Activated naive CD4-positive, alpha-beta T cell treated with anti-CD3 and anti-CD28 coated beads, Interleukin-2, amount 50 U/mL, for 24 hours (primary cell): ENCODE data around the gene AFF2.

ENCODE experiments used
- H3K27ac Mint-ChIP-seq: one replicate; pipeline ENCODE4 v1.8.0; 2021; ENCODE audit warnings: mild to moderate bottlenecking, mixed read lengths
- H3K27me3 Mint-ChIP-seq: one replicate; pipeline ENCODE4 v1.8.0; 2021; ENCODE audit warnings: mixed read lengths
- H3K36me3 Mint-ChIP-seq: one replicate; pipeline ENCODE4 v1.8.0; 2021; ENCODE audit warnings: mixed read lengths
- H3K4me1 Mint-ChIP-seq: one replicate; pipeline ENCODE4 v1.8.0; 2021; ENCODE audit warnings: mixed read lengths
- H3K4me3 Mint-ChIP-seq: one replicate; pipeline ENCODE4 v1.8.0; 2021; ENCODE audit warnings: mild to moderate bottlenecking, mixed read lengths
- H3K9me3 Mint-ChIP-seq: one replicate; pipeline ENCODE4 v1.8.0; 2021; ENCODE audit warnings: mixed read lengths

AFF2 gene

GRCh38 chrX:148500423-148501385 is at the start of gene AFF2:
Gene AFF2, plus strand, starts transcription at chrX:148500617. Its CDS starts 481 bp downstream, at chrX:148501098.
- Mint-ChIP-seq H3K27me3 (no peaks in the 10 kb centered on the region), H3K9me3 (no peaks in the 10 kb centered on the region), H3K4me3 (peak within 1 kb of the TSS; percentile 89), H3K4me1 (peaks cover 11% of the 10 kb centered on the region), H3K27ac (peak within 1 kb of the TSS; percentile 74), H3K36me3 (no peaks in the 10 kb centered on the region)

- Mint-ChIP-seq H3K9me3 (no peaks in the 10 kb centered on the region), H3K36me3 (no peaks in the 10 kb centered on the region), H3K27ac (no peak overlapping the region), H3K27me3 (no peaks in the 10 kb centered on the region), H3K4me3 (no peak overlapping the region), H3K4me1 (no peaks in the 10 kb centered on the region)
Observed at GRCh38 chrX:148457279-148457678, 43.1 kb upstream of the AFF2 start.

GRCh38 chrX:148459343-148459742 is 41.1 kb upstream of the AFF2 start:
- no peak overlapping the region for H3K27ac Mint-ChIP-seq

GRCh38 chrX:148466292-148466691 is 34.1 kb upstream of the AFF2 start:
- Mint-ChIP-seq H3K36me3 (no peaks in the 10 kb centered on the region), H3K27ac (peak overlapping the region; percentile 51), H3K27me3 (no peaks in the 10 kb centered on the region), H3K4me3 (no peak overlapping the region), H3K4me1 (peaks cover 24% of the 10 kb centered on the region), H3K9me3 (no peaks in the 10 kb centered on the region)

More at GRCh38 chrX:148459343-148459742, 41.1 kb upstream of the AFF2 start:
- H3K4me1 Mint-ChIP-seq: peaks cover 7% of the 10 kb centered on the region
- no peaks in the 10 kb centered on the region for H3K9me3 Mint-ChIP-seq
- no peaks in the 10 kb centered on the region for H3K27me3 Mint-ChIP-seq
- no peak overlapping the region for H3K4me3 Mint-ChIP-seq
- H3K36me3 Mint-ChIP-seq: no peaks in the 10 kb centered on the region

GRCh38 chrX:148470324-148470723 is 30.1 kb upstream of the AFF2 start:
- Mint-ChIP-seq H3K4me3 (no peak overlapping the region), H3K36me3 (no peaks in the 10 kb centered on the region), H3K4me1 (peaks cover 17% of the 10 kb centered on the region), H3K9me3 (no peaks in the 10 kb centered on the region), H3K27me3 (no peaks in the 10 kb centered on the region), H3K27ac (no peak overlapping the region)

GRCh38 chrX:148474030-148474429 is 26.4 kb upstream of the AFF2 start:
- Mint-ChIP-seq H3K4me3 (no peak overlapping the region), H3K27ac (no peak overlapping the region), H3K36me3 (no peaks in the 10 kb centered on the region), H3K4me1 (peaks cover 6% of the 10 kb centered on the region), H3K9me3 (no peaks in the 10 kb centered on the region), H3K27me3 (no peaks in the 10 kb centered on the region)

- peaks cover 7% of the 10 kb centered on the region for H3K4me1 Mint-ChIP-seq
- no peak overlapping the region for H3K27ac Mint-ChIP-seq
- no peaks in the 10 kb centered on the region for H3K27me3 Mint-ChIP-seq
- H3K4me3 Mint-ChIP-seq: no peak overlapping the region
- no peaks in the 10 kb centered on the region for H3K9me3 Mint-ChIP-seq
- H3K36me3 Mint-ChIP-seq: no peaks in the 10 kb centered on the region
Observed at GRCh38 chrX:148492057-148492456, 8.4 kb upstream of the AFF2 start.

GRCh38 chrX:148495176-148495575 is 5.2 kb upstream of the AFF2 start:
- Mint-ChIP-seq H3K4me3 (no peak overlapping the region), H3K4me1 (peaks cover 14% of the 10 kb centered on the region), H3K36me3 (no peaks in the 10 kb centered on the region), H3K27ac (no peak overlapping the region), H3K27me3 (no peaks in the 10 kb centered on the region), H3K9me3 (no peaks in the 10 kb centered on the region)

GRCh38 chrX:148498067-148498466 is 2.4 kb upstream of the AFF2 start:
- peaks cover 11% of the 10 kb centered on the region for H3K4me1 Mint-ChIP-seq
- no peaks in the 10 kb centered on the region for H3K9me3 Mint-ChIP-seq
- H3K36me3 Mint-ChIP-seq: no peaks in the 10 kb centered on the region
- no peak overlapping the region for H3K27ac Mint-ChIP-seq
- H3K4me3 Mint-ChIP-seq: no peak overlapping the region
- no peaks in the 10 kb centered on the region for H3K27me3 Mint-ChIP-seq

- Mint-ChIP-seq H3K4me3 (peak overlapping the region; percentile 52), H3K9me3 (no peaks in the 10 kb centered on the region), H3K36me3 (no peaks in the 10 kb centered on the region), H3K27me3 (no peaks in the 10 kb centered on the region), H3K4me1 (peaks cover 11% of the 10 kb centered on the region), H3K27ac (no peak overlapping the region)
Observed at GRCh38 chrX:148499638-148500422, 587 bp upstream of the AFF2 start.

- peak overlapping the region; percentile 89 for H3K4me3 Mint-ChIP-seq
- H3K27ac Mint-ChIP-seq: peak overlapping the region; percentile 86
- peaks cover 11% of the 10 kb centered on the region for H3K4me1 Mint-ChIP-seq
- H3K9me3 Mint-ChIP-seq: no peaks in the 10 kb centered on the region
- H3K36me3 Mint-ChIP-seq: no peaks in the 10 kb centered on the region
- H3K27me3 Mint-ChIP-seq: no peaks in the 10 kb centered on the region
Observed at GRCh38 chrX:148501386-148502066, 1.1 kb downstream of the AFF2 start.

- H3K27ac Mint-ChIP-seq: no peak overlapping the region
- no peaks in the 10 kb centered on the region for H3K27me3 Mint-ChIP-seq
- H3K4me1 Mint-ChIP-seq: peaks cover 4% of the 10 kb centered on the region
- H3K36me3 Mint-ChIP-seq: no peaks in the 10 kb centered on the region
- no peak overlapping the region for H3K4me3 Mint-ChIP-seq
- H3K9me3 Mint-ChIP-seq: no peaks in the 10 kb centered on the region
Observed at GRCh38 chrX:148504506-148504905, 4.1 kb downstream of the AFF2 start.

GRCh38 chrX:148507418-148507817 is 7.0 kb downstream of the AFF2 start:
- H3K27me3 Mint-ChIP-seq: no peaks in the 10 kb centered on the region
- no peak overlapping the region for H3K4me3 Mint-ChIP-seq
- no peaks in the 10 kb centered on the region for H3K36me3 Mint-ChIP-seq
- H3K9me3 Mint-ChIP-seq: no peaks in the 10 kb centered on the region
- no peak overlapping the region for H3K27ac Mint-ChIP-seq
- no peaks in the 10 kb centered on the region for H3K4me1 Mint-ChIP-seq

GRCh38 chrX:148512453-148512852 is 12.0 kb downstream of the AFF2 start:
- Mint-ChIP-seq H3K36me3 (no peaks in the 10 kb centered on the region), H3K4me1 (no peaks in the 10 kb centered on the region), H3K27ac (no peak overlapping the region), H3K4me3 (no peak overlapping the region), H3K9me3 (no peaks in the 10 kb centered on the region), H3K27me3 (no peaks in the 10 kb centered on the region)

GRCh38 chrX:148513661-148514060 is 13.2 kb downstream of the AFF2 start:
- Mint-ChIP-seq H3K4me1 (no peaks in the 10 kb centered on the region), H3K9me3 (no peaks in the 10 kb centered on the region), H3K27ac (no peak overlapping the region), H3K27me3 (no peaks in the 10 kb centered on the region), H3K36me3 (no peaks in the 10 kb centered on the region), H3K4me3 (no peak overlapping the region)
